ENCODE measurements around the gene CBX8.

CBX8 gene

DNA sequence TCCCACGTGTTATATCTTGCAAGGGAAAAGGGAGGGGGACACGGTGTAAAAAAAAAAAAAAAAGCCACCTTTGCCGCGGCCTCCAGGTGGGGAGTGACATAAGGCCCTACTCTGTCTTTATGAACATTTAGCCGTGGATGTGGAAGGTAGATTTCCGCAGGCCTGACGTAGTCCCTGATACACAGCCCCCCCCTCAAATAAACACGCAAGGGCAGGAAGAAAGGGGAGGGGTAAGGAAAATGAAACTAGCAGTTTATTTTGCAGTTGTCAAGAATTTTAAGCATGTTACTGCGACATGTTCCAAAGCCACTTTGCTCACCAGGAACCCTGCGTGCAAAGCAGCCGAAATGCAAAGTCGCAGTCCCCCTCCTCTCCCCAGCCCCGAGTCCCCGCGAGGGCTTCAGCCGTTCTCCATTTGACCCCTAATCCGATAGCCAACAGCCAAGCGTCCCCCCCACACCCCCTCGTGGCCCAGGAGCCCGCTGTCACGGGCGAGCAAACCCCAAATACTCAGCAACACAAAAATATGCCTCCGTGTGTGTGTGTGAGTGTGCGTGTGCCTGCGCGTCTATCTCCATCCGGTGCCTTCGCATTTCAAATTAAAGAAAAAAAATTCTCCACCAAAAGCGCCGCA lies 41.1 kb upstream of the CBX8 start:
- peak overlapping the region; percentile 81 to 83 for H3K4me3 ChIP-seq (ENCODE audit: low read depth in 1 of 2, low read length in 2 of 2)
- ATAC-seq (ENCODE audit: insufficient read depth, low read depth) = no peak
- peak overlapping the region; percentile 85 for H3K9ac ChIP-seq (ENCODE audit: low read depth, low read length)
- peak; percentile 33 for DNase-seq
- peaks cover 54% of the 10 kb centered on the region for H4K20me1 ChIP-seq (ENCODE audit: insufficient read depth, low read length)
- H3K9me3 ChIP-seq (ENCODE audit: insufficient read depth, low read length, severe bottlenecking) = no peaks in the 10 kb centered on the region
- peak overlapping the region; percentile 94 for H3K27ac ChIP-seq (ENCODE audit: low read length)
- H3K4me2 ChIP-seq (ENCODE audit: insufficient read depth, low read length) = peak overlapping the region; percentile 94
- peaks cover 53% of the 10 kb centered on the region for H3K36me3 ChIP-seq (ENCODE audit: insufficient read depth, low read length)
- peak overlapping the region; percentile 22; the same call in 1 of the 2 replicates for H2AFZ ChIP-seq (ENCODE audit: low read depth, low read length)
- H3K4me1 ChIP-seq (ENCODE audit: insufficient read depth, low read length) = peaks cover 68% of the 10 kb centered on the region
- peaks cover 54% of the 10 kb centered on the region for H3K79me2 ChIP-seq (ENCODE audit: insufficient read depth, low read length)
- peaks cover 28% of the 10 kb centered on the region for H3K27me3 ChIP-seq (ENCODE audit: insufficient read depth, low read length, poor library complexity)
- no peak for TF ChIP-seq CTCF (IDR thresholded peaks at IDR 0.05; ENCODE audit: borderline replicate concordance, extremely low read depth, low read length, poor library complexity, severe bottlenecking)
- no peak for TF ChIP-seq EZH2 (IDR thresholded peaks at IDR 0.05; ENCODE audit: borderline replicate concordance, low read depth, low read length, severe bottlenecking)

DNA sequence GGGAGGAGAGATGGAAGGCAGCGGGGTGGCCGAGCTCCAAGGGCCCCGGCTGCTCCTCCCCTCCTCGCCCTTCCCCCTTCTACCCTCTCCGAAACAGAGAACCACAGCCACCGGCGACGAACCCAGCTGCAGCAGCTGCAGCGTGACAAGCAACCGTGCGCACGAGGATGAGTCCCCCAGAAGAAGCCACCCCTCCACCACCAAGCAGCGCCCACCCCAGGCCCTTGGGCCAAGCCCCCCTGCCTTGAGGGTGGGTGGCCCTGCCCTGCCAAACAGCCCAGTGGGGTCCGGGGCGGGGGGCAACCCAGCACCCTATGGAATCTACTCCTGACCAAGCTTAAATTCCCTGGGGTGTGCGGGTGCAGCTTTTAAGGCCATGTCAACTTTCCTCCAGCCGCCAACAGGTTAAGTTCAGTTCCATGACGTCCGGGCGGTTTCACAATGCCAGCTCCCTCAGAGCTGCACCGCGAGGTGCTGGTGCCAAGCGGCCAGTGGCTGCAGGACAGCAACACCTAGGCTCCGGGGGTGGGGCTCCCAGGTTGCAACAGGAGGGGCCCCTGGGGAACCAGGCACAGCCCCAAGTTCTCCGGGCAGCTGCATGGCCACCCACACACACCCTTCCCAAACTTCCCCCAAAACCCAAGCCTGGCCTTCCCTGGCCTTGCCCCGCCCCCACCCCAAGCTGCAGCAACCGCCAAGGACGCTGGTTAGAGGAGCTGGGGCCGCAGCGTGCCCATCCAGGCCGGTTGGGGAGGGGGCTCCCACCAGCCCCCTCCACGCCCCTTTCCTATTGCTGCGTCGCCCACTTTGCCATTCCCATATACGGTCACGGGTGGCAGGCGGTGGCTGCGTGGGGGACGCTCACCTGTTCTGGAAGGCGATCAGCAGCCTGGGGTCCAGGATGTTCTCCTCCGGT lies 40.4 kb upstream of the CBX8 start:
- Histone ChIP-seq H2AFZ (ENCODE audit: low read depth, low read length) (no peak overlapping the region), H3K79me2 (ENCODE audit: insufficient read depth, low read length) (peaks cover 57% of the 10 kb centered on the region), H3K4me3 (ENCODE audit: low read depth in 1 of 2, low read length in 2 of 2) (peak overlapping the region; percentile 81 to 83), H3K9me3 (ENCODE audit: insufficient read depth, low read length, severe bottlenecking) (no peaks in the 10 kb centered on the region), H3K27ac (ENCODE audit: low read length) (peak overlapping the region; percentile 94), H3K4me1 (ENCODE audit: insufficient read depth, low read length) (peaks cover 64% of the 10 kb centered on the region), H3K36me3 (ENCODE audit: insufficient read depth, low read length) (peaks cover 57% of the 10 kb centered on the region), H3K9ac (ENCODE audit: low read depth, low read length) (peak overlapping the region; percentile 85), H4K20me1 (ENCODE audit: insufficient read depth, low read length) (peaks cover 59% of the 10 kb centered on the region), H3K27me3 (ENCODE audit: insufficient read depth, low read length, poor library complexity) (peaks cover 20% of the 10 kb centered on the region), H3K4me2 (ENCODE audit: insufficient read depth, low read length) (peak overlapping the region; percentile 94)
- DNase-seq (peak; percentile 96), ATAC-seq (ENCODE audit: insufficient read depth, low read depth) (peak; percentile 71)
- TF ChIP-seq EZH2 (IDR thresholded peaks at IDR 0.05; ENCODE audit: borderline replicate concordance, low read depth, low read length, severe bottlenecking) = no peak
- TF ChIP-seq CTCF (IDR thresholded peaks at IDR 0.05; ENCODE audit: borderline replicate concordance, extremely low read depth, low read length, poor library complexity, severe bottlenecking) = no peak

- H3K27me3 ChIP-seq (ENCODE audit: insufficient read depth, low read length, poor library complexity) = peaks cover 14% of the 10 kb centered on the region
- H3K4me1 ChIP-seq (ENCODE audit: insufficient read depth, low read length) = peaks cover 57% of the 10 kb centered on the region
- H4K20me1 ChIP-seq (ENCODE audit: insufficient read depth, low read length) = peaks cover 61% of the 10 kb centered on the region
- peaks cover 57% of the 10 kb centered on the region for H3K36me3 ChIP-seq (ENCODE audit: insufficient read depth, low read length)
- TF ChIP-seq EZH2 (IDR thresholded peaks at IDR 0.05; ENCODE audit: borderline replicate concordance, low read depth, low read length, severe bottlenecking) (no peak), CTCF (IDR thresholded peaks at IDR 0.05; ENCODE audit: borderline replicate concordance, extremely low read depth, low read length, poor library complexity, severe bottlenecking) (no peak)
- H2AFZ ChIP-seq (ENCODE audit: low read depth, low read length) = no peak overlapping the region
- H3K9ac ChIP-seq (ENCODE audit: low read depth, low read length) = peak overlapping the region; percentile 85
- H3K27ac ChIP-seq (ENCODE audit: low read length) = peak overlapping the region; percentile 94
- no peaks in the 10 kb centered on the region for H3K9me3 ChIP-seq (ENCODE audit: insufficient read depth, low read length, severe bottlenecking)
- ATAC-seq (ENCODE audit: insufficient read depth, low read depth) = no peak
- no peak for DNase-seq
- peaks cover 57% of the 10 kb centered on the region for H3K79me2 ChIP-seq (ENCODE audit: insufficient read depth, low read length)
- peak overlapping the region; percentile 9 to 83; a peak in 3 of 4 replicates for H3K4me3 ChIP-seq (ENCODE audit: low read depth in 1 of 2, low read length in 2 of 2)
- peak overlapping the region; percentile 94 for H3K4me2 ChIP-seq (ENCODE audit: insufficient read depth, low read length)
These were observed 39.7 kb upstream of the CBX8 start for GRCh38 chr17:79836510-79836971.

All from DND-41 (cell line).